ENCODE results near the gene GRK7.

DNA sequence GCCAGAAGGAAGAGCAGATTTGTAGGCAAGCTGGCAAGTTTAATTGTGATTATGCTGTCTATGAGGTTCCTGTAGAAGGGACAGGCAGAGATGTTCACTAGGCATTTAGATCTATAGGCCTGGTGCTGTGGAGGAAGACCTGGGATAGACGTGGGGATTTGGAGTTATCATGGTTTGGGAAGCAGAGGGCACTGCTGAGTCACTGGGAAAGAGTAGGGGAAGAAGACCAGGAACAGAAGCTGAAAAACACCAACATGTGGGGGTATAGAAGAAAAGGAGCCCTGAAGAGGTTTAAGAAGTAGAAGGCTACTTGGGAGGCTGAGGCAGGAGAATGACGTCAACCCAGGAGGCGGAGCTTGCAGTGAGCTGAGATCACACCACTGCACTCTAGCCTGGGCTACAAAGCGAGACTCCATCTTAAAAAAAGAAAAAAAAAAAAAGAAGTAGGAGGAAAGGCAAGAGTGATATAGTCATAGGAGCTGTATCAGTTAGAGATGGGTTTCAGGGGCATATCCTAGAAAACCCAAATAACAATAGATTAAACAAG is 19.3 kb downstream of the GRK7 start:
- TF ChIP-seq, protein P1, sequence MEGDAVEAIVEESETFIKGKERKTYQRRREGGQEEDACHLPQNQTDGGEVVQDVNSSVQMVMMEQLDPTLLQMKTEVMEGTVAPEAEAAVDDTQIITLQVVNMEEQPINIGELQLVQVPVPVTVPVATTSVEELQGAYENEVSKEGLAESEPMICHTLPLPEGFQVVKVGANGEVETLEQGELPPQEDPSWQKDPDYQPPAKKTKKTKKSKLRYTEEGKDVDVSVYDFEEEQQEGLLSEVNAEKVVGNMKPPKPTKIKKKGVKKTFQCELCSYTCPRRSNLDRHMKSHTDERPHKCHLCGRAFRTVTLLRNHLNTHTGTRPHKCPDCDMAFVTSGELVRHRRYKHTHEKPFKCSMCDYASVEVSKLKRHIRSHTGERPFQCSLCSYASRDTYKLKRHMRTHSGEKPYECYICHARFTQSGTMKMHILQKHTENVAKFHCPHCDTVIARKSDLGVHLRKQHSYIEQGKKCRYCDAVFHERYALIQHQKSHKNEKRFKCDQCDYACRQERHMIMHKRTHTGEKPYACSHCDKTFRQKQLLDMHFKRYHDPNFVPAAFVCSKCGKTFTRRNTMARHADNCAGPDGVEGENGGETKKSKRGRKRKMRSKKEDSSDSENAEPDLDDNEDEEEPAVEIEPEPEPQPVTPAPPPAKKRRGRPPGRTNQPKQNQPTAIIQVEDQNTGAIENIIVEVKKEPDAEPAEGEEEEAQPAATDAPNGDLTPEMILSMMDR (IDR thresholded peaks at IDR 0.05), result peak in 1 of 6 experiments; percentile 27
- TF ChIP-seq POLR2A (IDR thresholded peaks at IDR 0.05), result no peak
